OCI-M2 (cell line): ENCODE measurements around the gene ZNF793.

ENCODE experiments used
- DNase-seq: peaks from one replicate; lab custom pipeline; 2025; ENCODE audit not compliant: unreplicated experiment; lab: John Stamatoyannopoulos, UW

Gene ZNF793

GRCh38 chr19:37564624-37565369 is 58.1 kb downstream of the ZNF793 start:
- DNase-seq, result no peak

DNA sequence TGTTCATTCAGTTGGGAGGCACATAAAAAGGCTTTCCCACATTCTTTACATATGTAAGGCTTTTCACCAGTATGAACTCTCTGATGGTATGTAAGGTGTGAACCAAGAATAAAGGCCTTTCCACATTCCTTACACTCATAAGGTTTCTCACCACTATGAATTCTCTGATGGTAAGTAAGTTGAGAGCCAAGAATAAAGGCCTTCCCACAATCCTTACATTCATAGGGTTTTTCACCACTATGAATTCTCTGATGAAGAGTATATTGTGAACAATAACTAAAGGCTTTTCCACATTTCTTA is 58.6 kb downstream of the ZNF793 start:
- DNase-seq, result no peak

GRCh38 chr19:37572203-37572602 is 65.5 kb downstream of the ZNF793 start:
- DNase-seq, result no peak

- DNase-seq, result no peak
These were observed 76.6 kb downstream of the ZNF793 start for GRCh38 chr19:37583340-37583739.
